ENCODE measurements around the gene ABCB10. TPM values are rescaled to one million over a fixed set of nuclear protein-coding genes. Genes with fewer than 3 reads are reported as not detected.

Gene ABCB10
- polyA plus RNA-seq, 1 donor (not counting 4 experiments of a cell fraction or from before 2014, with no cell fraction given) = 14.3 TPM

DNA sequence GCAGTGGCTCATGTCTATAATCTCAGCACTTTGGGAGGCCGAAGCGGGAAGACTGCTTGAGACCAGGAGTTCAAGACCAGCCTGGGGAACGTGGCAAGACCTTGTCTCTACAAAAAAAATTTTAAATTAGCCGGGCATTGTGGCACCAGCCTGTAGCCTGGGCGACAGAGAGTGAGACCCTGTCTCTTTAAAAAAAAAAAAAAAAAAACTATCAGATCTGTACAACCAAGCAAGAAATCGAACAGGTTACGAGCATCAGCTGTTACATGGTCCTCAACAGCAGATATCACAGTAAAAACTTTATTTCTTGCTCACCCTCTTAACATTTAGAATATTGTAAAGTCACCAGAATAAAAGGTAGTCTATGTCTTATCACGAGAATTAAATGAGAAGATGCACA lies 51.9 kb downstream of the ABCB10 start:
- H3K9ac ChIP-seq (ENCODE audit: control insufficient read depth, extremely low read depth, insufficient read depth, low read length) = peak overlapping the region; percentile 97
- H3K4me3 ChIP-seq (ENCODE audit: control insufficient read depth in 2 of 3, extremely low read depth in 1 of 3, insufficient read depth in 2 of 3, low read depth in 1 of 3, low read length in 3 of 3) = peak overlapping the region; percentile 70 to 93 (median 92)
- peaks cover 17% of the 10 kb centered on the region for H3K4me1 ChIP-seq (ENCODE audit: control insufficient read depth, extremely low read depth, insufficient read depth, low read length)
- H4K20me1 ChIP-seq (ENCODE audit: control insufficient read depth, extremely low read depth, insufficient read depth, low read length) = no peaks in the 10 kb centered on the region
- no peak overlapping the region for H3K27ac ChIP-seq (ENCODE audit: control insufficient read depth, insufficient read depth, low read length)
- no peaks in the 10 kb centered on the region for H3K27me3 ChIP-seq (ENCODE audit: control insufficient read depth, extremely low read depth, insufficient read depth, low read length)
- no peak for TF ChIP-seq EZH2 (IDR thresholded peaks at IDR 0.05; ENCODE audit: low read length)
- no peak overlapping the region for H2AFZ ChIP-seq (ENCODE audit: control insufficient read depth, low read length)
- DNase-seq (ENCODE audit: low read depth, low spot score) (no peak), FAIRE-seq (no peak)
- peak overlapping the region; percentile 90 for H3K4me2 ChIP-seq (ENCODE audit: control insufficient read depth, extremely low read depth, insufficient read depth, low read depth, low read length)
- no peaks in the 10 kb centered on the region for H3K9me3 ChIP-seq (ENCODE audit: control insufficient read depth, low read depth, low read length)
- H3K9me1 ChIP-seq (ENCODE audit: control insufficient read depth, extremely low read depth, insufficient read depth, low read length) = no peaks in the 10 kb centered on the region
- dilution Hi-C loops (cut with MboI; ENCODE audit: extremely low pct_ligation_motif_present, low sequenced_read_pairs) = no loop called here
- H3K79me2 ChIP-seq (ENCODE audit: control insufficient read depth, insufficient read depth, low read length) = peaks cover 28% of the 10 kb centered on the region
- H3K36me3 ChIP-seq (ENCODE audit: control insufficient read depth in 2 of 2, extremely low read depth in 1 of 2, insufficient read depth in 2 of 2, low read length in 2 of 2) = peaks cover 2 to 4% of the 10 kb centered on the region in 2 experiments

- FAIRE-seq (no peak), DNase-seq (ENCODE audit: low read depth, low spot score) (no peak)
- Histone ChIP-seq H3K9ac (ENCODE audit: control insufficient read depth, extremely low read depth, insufficient read depth, low read length) (no peak overlapping the region), H3K4me1 (ENCODE audit: control insufficient read depth, extremely low read depth, insufficient read depth, low read length) (no peaks in the 10 kb centered on the region), H3K79me2 (ENCODE audit: control insufficient read depth, insufficient read depth, low read length) (no peaks in the 10 kb centered on the region), H3K36me3 (ENCODE audit: control insufficient read depth in 2 of 2, extremely low read depth in 1 of 2, insufficient read depth in 2 of 2, low read length in 2 of 2) (peaks cover 14 to 20% of the 10 kb centered on the region in 2 experiments), H2AFZ (ENCODE audit: control insufficient read depth, low read length) (no peak overlapping the region), H3K4me2 (ENCODE audit: control insufficient read depth, extremely low read depth, insufficient read depth, low read depth, low read length) (no peak overlapping the region), H3K27ac (ENCODE audit: control insufficient read depth, insufficient read depth, low read length) (no peak overlapping the region), H3K9me3 (ENCODE audit: control insufficient read depth, low read depth, low read length) (no peaks in the 10 kb centered on the region), H3K4me3 (ENCODE audit: control insufficient read depth in 2 of 3, extremely low read depth in 1 of 3, insufficient read depth in 2 of 3, low read depth in 1 of 3, low read length in 3 of 3) (no peak overlapping the region), H4K20me1 (ENCODE audit: control insufficient read depth, extremely low read depth, insufficient read depth, low read length) (no peaks in the 10 kb centered on the region), H3K9me1 (ENCODE audit: control insufficient read depth, extremely low read depth, insufficient read depth, low read length) (no peaks in the 10 kb centered on the region), H3K27me3 (ENCODE audit: control insufficient read depth, extremely low read depth, insufficient read depth, low read length) (no peaks in the 10 kb centered on the region)
- TF ChIP-seq, protein P1, sequence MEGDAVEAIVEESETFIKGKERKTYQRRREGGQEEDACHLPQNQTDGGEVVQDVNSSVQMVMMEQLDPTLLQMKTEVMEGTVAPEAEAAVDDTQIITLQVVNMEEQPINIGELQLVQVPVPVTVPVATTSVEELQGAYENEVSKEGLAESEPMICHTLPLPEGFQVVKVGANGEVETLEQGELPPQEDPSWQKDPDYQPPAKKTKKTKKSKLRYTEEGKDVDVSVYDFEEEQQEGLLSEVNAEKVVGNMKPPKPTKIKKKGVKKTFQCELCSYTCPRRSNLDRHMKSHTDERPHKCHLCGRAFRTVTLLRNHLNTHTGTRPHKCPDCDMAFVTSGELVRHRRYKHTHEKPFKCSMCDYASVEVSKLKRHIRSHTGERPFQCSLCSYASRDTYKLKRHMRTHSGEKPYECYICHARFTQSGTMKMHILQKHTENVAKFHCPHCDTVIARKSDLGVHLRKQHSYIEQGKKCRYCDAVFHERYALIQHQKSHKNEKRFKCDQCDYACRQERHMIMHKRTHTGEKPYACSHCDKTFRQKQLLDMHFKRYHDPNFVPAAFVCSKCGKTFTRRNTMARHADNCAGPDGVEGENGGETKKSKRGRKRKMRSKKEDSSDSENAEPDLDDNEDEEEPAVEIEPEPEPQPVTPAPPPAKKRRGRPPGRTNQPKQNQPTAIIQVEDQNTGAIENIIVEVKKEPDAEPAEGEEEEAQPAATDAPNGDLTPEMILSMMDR (optimal IDR thresholded peaks at IDR 0.05 in 1 of 3, IDR thresholded peaks at IDR 0.05 in 1 of 3, conservative IDR thresholded peaks at IDR 0.05 in 1 of 3; ENCODE audit: extremely low read depth in 1 of 3, insufficient read depth in 2 of 3, low read length in 3 of 3) = no peak
- dilution Hi-C loops (cut with MboI; ENCODE audit: extremely low pct_ligation_motif_present, low sequenced_read_pairs) = no loop called here
These were observed 62.7 kb downstream of the ABCB10 start for GRCh38 chr1:229495782-229496181.

DNA sequence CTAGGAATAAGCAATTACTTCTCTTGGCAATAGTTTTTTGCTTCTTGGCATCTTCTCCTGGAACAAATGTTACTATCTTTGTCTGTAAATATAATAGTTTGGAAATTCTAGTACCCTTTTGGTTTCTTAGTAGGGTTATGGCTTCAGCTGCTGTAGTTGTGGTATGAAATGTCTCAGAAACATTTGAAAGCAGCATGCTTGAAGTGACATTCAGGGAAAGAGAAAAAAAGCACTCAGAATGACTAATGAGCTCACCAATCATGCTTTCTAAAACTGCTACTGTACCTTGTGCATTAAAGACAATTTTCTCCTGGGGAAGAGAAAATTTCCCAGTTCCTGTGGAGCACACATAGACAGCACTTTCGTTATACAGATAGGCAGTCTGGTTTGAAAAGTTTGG lies 71.3 kb downstream of the ABCB10 start:
- Histone ChIP-seq H2AFZ (ENCODE audit: control insufficient read depth, low read length) (no peak overlapping the region), H3K9me1 (ENCODE audit: control insufficient read depth, extremely low read depth, insufficient read depth, low read length) (no peaks in the 10 kb centered on the region), H3K36me3 (ENCODE audit: control insufficient read depth in 2 of 2, extremely low read depth in 1 of 2, insufficient read depth in 2 of 2, low read length in 2 of 2) (peaks cover 14% of the 10 kb centered on the region in 2 experiments), H3K4me3 (ENCODE audit: control insufficient read depth in 2 of 3, extremely low read depth in 1 of 3, insufficient read depth in 2 of 3, low read depth in 1 of 3, low read length in 3 of 3) (no peak overlapping the region), H3K4me2 (ENCODE audit: control insufficient read depth, extremely low read depth, insufficient read depth, low read depth, low read length) (no peak overlapping the region), H3K9ac (ENCODE audit: control insufficient read depth, extremely low read depth, insufficient read depth, low read length) (no peak overlapping the region), H3K9me3 (ENCODE audit: control insufficient read depth, low read depth, low read length) (no peaks in the 10 kb centered on the region), H3K4me1 (ENCODE audit: control insufficient read depth, extremely low read depth, insufficient read depth, low read length) (no peaks in the 10 kb centered on the region), H4K20me1 (ENCODE audit: control insufficient read depth, extremely low read depth, insufficient read depth, low read length) (no peaks in the 10 kb centered on the region), H3K79me2 (ENCODE audit: control insufficient read depth, insufficient read depth, low read length) (no peaks in the 10 kb centered on the region), H3K27ac (ENCODE audit: control insufficient read depth, insufficient read depth, low read length) (no peak overlapping the region), H3K27me3 (ENCODE audit: control insufficient read depth, extremely low read depth, insufficient read depth, low read length) (no peaks in the 10 kb centered on the region)
- FAIRE-seq (no peak), DNase-seq (ENCODE audit: low read depth, low spot score) (no peak)
- TF ChIP-seq EZH2 (IDR thresholded peaks at IDR 0.05; ENCODE audit: low read length) = no peak
- TF ChIP-seq, protein P1 (optimal IDR thresholded peaks at IDR 0.05 in 1 of 3, IDR thresholded peaks at IDR 0.05 in 1 of 3, conservative IDR thresholded peaks at IDR 0.05 in 1 of 3; ENCODE audit: extremely low read depth in 1 of 3, insufficient read depth in 2 of 3, low read length in 3 of 3) = no peak
- dilution Hi-C loops (cut with MboI; ENCODE audit: extremely low pct_ligation_motif_present, low sequenced_read_pairs) = no loop called here

Data from keratinocyte (primary cell).